Esophagus muscularis mucosa (tissue), 4 donors: ENCODE results near the gene FAM186B. TPM values are rescaled to one million over a fixed set of nuclear protein-coding genes. Genes with fewer than 3 reads are reported as not detected.

ENCODE experiments used
- DNase-seq: peaks from one replicate; pipeline ENCODE4 v3.0.0-alpha.2; 2017; ENCODE audit errors: extremely low spot score
- H3K27ac ChIP-seq, 4 donors: fragments of 200-600 bp; sonication (generic); replicated peaks in 1 of 4; 1 replicate in 3 of 4; 2 replicates in 1 of 4; pipeline ENCODE4 v1.5.1; 2016 to 2019; ENCODE audit warnings: mild to moderate bottlenecking in 1 of 4
- H3K27me3 ChIP-seq, 4 donors: fragments of 200-600 bp; sonication (generic); one replicate each; pipeline versions ENCODE4 v1.5.1 to v1.6.0; 2016 to 2019
- H3K36me3 ChIP-seq, 4 donors: fragments of 200-600 bp; sonication (generic); one replicate each; pipeline ENCODE4 v1.5.1; 2016 to 2019
- H3K4me1 ChIP-seq, 4 donors: fragments of 200-600 bp; sonication (generic); one replicate each; pipeline ENCODE4 v1.5.1; 2016 to 2019
- H3K4me3 ChIP-seq, 4 donors: fragments of 200-600 bp; sonication (generic); 1 replicate in 2 of 4; 2 replicates in 2 of 4; pipeline ENCODE4 v1.5.1; 2016 to 2019; ENCODE audit warnings: mild to moderate bottlenecking in 4 of 4, moderate library complexity in 1 of 4
- H3K9me3 ChIP-seq, 4 donors: fragments of 200-600 bp; sonication (generic); 1 replicate in 3 of 4; 2 replicates in 1 of 4; pipeline ENCODE4 v1.5.1; 2016 to 2019
- CTCF ChIP-seq, 3 experiments: fragments of 200-600 bp in 2 of 3; fragments of 450-650 bp in 1 of 3; sonication (generic) in 2 of 3; IDR thresholded peaks; one replicate each; pipeline ENCODE4 v1.5.1; 2017 to 2019; ENCODE audit warnings: antibody characterized with exemption in 3 of 3, mild to moderate bottlenecking in 2 of 3, moderate library complexity in 1 of 3
- EP300 ChIP-seq: sonication (generic); formaldehyde crosslinking; IDR thresholded peaks from one replicate; pipeline ENCODE4 v1.6.1; 2017; ENCODE audit warnings: antibody characterized with exemption
- POLR2A ChIP-seq: fragments of 450-650 bp; IDR thresholded peaks from one replicate; pipeline ENCODE4 v1.6.1; 2017; ENCODE audit warnings: antibody characterized with exemption, moderate library complexity, mild to moderate bottlenecking, low read depth
- POLR2AphosphoS5 ChIP-seq, 2 donors: sonication (generic); formaldehyde crosslinking; IDR thresholded peaks; one replicate each; pipeline ENCODE4 v1.6.1; 2017; ENCODE audit warnings: antibody characterized with exemption in 2 of 2
- WGBS: methylation state at CpG from one replicate; pipeline ENCODE4 v1.1.5; 2018; 5-methylcytosine and 5-hydroxymethylcytosine counted together
- intact Hi-C: fragments of 100-400 bp; cut with DNase I; formaldehyde crosslinking; loops from one replicate; pipeline ENCODE4 v1.15.1; 2023
- total RNA-seq, 4 donors: library from RNA; depleted of rRNA; stranded (reverse); fragments of >200 nt; gene quantifications; one replicate each; pipeline versions ENCODE4 v1.1.0 to v1.2.1, GENCODE V29; 2016

The FAM186B gene
- total RNA-seq, 4 donors from 2014 or later = under 0.01 to 0.46 (median 0.21) TPM

- H3K4me1 ChIP-seq = peaks cover 0 to 3% (median 0%) of the 10 kb centered on the region in 4 donors
- intact Hi-C loops = no loop called here
- WGBS = 87% methylated on average over 14 of the region's 18 CpGs
- no peaks in the 10 kb centered on the region for H3K9me3 ChIP-seq
- no peak overlapping the region for H3K4me3 ChIP-seq
- H3K36me3 ChIP-seq = peaks cover 43 to 68% (median 67%) of the 10 kb centered on the region in 4 donors
- no peak overlapping the region for H3K27ac ChIP-seq
- DNase-seq = no peak
- TF ChIP-seq EP300 = no peak
- no peak for TF ChIP-seq POLR2AphosphoS5 (IDR thresholded peaks at IDR 0.05)
- TF ChIP-seq CTCF (IDR thresholded peaks at IDR 0.05) = no peak
- no peak for TF ChIP-seq POLR2A
- H3K27me3 ChIP-seq = no peaks in the 10 kb centered on the region
These were observed 48.1 kb downstream of the FAM186B start for GRCh38 chr12:49557187-49557916.

- intact Hi-C loops = no loop called here
- DNase-seq = no peak
- Histone ChIP-seq H3K27me3 (no peaks in the 10 kb centered on the region), H3K4me3 (no peak overlapping the region), H3K36me3 (peaks cover 35 to 60% (median 59%) of the 10 kb centered on the region in 4 donors), H3K9me3 (no peaks in the 10 kb centered on the region), H3K4me1 (peaks cover 0 to 5% (median 0%) of the 10 kb centered on the region in 4 donors), H3K27ac (no peak overlapping the region)
- TF ChIP-seq POLR2A (no peak), POLR2AphosphoS5 (IDR thresholded peaks at IDR 0.05) (no peak), CTCF (IDR thresholded peaks at IDR 0.05) (no peak), EP300 (no peak)
- WGBS = 77% methylated on average over 11 of the region's 12 CpGs
These were observed 48.9 kb downstream of the FAM186B start for GRCh38 chr12:49556391-49557186.

- Histone ChIP-seq H3K27ac (no peak overlapping the region), H3K4me1 (peaks cover 0 to 5% (median 0%) of the 10 kb centered on the region in 4 donors), H3K36me3 (peaks cover 29 to 53% (median 51%) of the 10 kb centered on the region in 4 donors), H3K9me3 (no peaks in the 10 kb centered on the region), H3K4me3 (no peak overlapping the region), H3K27me3 (no peaks in the 10 kb centered on the region)
- TF ChIP-seq CTCF (IDR thresholded peaks at IDR 0.05) = no peak
- no peak for DNase-seq
- intact Hi-C loops = no loop called here
- 91% methylated on average over 6 of the region's 18 CpGs for WGBS
These were observed 49.6 kb downstream of the FAM186B start for GRCh38 chr12:49555631-49556390.

GRCh38 chr12:49554266-49554665, 51.2 kb downstream of the FAM186B start:
- Histone ChIP-seq H3K27me3 (peaks cover 0 to 13% (median 0%) of the 10 kb centered on the region in 4 donors), H3K27ac (no peak overlapping the region), H3K36me3 (peaks cover 13 to 37% (median 36%) of the 10 kb centered on the region in 4 donors), H3K4me1 (peaks cover 3 to 7% (median 4%) of the 10 kb centered on the region in 4 donors), H3K4me3 (no peak overlapping the region), H3K9me3 (no peaks in the 10 kb centered on the region)
- TF ChIP-seq POLR2A = no peak
- no peak for TF ChIP-seq POLR2AphosphoS5 (IDR thresholded peaks at IDR 0.05)
- TF ChIP-seq CTCF (IDR thresholded peaks at IDR 0.05) = no peak
- TF ChIP-seq EP300 = no peak
- no peak for DNase-seq
- no CpG with 5 or more reads among the region's 15 CpGs for WGBS
- intact Hi-C loops = no loop called here
